HG02623 (cell line): ENCODE data around the gene COPS9.

Experiments
- ATAC-seq: cut with Tn5 transposase; IDR thresholded peaks from one replicate; pipeline ENCODE4 v1.9.1; 2021; ENCODE audit warnings: moderate library complexity; ENCODE audit not compliant: unreplicated experiment

Gene COPS9

GRCh38 chr2:240151477-240152031, 15.4 kb upstream of the COPS9 start:
- no peak for ATAC-seq

DNA sequence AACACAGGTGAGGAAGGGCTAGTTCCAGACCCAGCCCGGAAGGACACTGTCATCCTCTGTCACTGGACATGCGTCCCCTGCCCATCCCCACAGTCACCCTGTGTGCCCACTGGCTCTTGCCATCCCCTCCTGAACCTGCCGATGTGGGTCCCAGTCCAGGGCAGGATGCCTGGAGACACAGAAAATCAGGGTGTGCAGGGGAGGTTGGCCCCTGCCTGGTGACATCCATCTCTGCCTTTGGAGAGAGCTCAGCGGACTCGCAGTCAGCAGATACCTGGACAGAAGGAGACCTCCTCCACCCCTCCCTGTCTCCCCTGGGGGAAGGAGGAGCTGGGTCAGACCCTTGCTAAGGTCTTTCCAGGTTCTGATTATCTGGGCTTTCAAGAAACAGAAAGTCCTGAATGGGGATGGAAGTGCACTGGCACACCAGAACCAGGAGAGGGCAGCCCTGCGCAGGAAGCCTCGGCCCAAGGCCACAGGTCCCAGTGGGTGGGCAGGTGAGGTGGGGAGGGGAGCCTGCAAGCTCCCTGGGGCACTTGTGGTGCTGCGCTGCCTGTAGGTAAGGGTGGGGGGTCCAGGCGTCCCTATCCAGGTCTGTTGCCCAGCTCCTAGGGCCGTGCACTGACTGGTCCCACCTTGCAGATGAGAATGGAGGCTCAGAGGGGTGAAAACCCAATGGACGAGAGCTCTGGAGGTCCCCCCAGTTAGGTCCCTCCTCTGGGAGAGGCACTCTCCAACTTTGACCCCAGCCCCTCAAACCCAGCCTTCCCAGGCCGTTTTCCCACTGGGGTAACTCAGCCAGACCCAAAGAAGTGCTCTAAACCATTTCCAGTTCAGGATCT, 14.1 kb upstream of the COPS9 start:
- ATAC-seq = no peak

GRCh38 chr2:240147911-240148587, 11.9 kb upstream of the COPS9 start:
- ATAC-seq = no peak

GRCh38 chr2:240147382-240147781, 11.3 kb upstream of the COPS9 start:
- no peak for ATAC-seq

DNA sequence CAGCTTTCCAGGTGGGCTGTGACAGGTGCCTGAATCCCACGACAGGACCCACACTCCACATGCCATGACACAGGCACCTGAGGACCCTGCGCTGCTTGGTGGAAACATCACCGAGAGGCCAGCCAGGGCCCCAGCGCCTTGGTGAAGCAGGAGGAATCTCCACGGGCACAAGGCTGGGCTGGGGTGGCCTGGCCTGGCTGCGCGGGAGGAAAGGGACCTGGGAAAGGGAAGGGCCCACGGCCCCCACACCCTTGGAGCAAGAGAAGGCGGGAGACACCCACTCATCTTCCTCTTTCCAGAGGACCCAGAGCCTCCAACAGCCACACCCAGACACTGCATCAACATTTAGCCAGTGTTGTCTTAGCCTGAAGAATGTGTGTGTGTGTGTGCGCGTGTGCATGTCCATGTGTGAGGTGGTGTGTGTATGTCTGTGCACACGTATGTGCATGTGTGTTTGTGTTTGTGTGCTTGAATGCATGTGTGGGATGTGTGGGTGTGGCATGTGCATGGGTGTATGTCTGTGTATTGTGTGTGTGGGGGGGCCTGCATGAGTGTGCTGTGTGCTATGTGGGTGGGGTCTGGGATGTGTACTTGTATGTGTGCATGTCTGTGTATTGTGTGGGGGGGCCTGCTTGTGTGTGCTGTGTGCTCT, 10.6 kb upstream of the COPS9 start:
- ATAC-seq = no peak

- ATAC-seq = no peak
Measured at GRCh38 chr2:240146141-240146561, 10.0 kb upstream of the COPS9 start.

DNA sequence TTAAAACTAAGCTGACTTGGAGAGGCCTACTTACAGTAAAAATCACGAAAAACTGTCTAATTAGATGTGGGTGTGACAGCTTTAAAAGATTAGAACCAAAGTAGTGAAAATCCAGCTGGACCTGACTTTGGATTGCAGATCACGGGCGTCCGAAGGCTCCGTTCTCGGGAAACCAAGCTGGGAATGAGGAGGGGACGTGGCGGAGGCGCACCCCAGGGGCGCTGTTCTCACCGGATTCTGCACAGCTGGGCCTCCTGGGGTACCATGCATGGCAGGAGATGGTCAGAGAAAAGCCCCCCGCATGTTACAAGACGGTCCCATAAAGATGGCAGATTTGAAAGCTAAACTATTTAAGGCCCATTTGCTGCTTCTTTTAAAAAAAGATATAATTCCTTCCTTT, 9.4 kb upstream of the COPS9 start:
- ATAC-seq = no peak

GRCh38 chr2:240144649-240145261, 8.7 kb upstream of the COPS9 start:
- ATAC-seq = no peak

DNA sequence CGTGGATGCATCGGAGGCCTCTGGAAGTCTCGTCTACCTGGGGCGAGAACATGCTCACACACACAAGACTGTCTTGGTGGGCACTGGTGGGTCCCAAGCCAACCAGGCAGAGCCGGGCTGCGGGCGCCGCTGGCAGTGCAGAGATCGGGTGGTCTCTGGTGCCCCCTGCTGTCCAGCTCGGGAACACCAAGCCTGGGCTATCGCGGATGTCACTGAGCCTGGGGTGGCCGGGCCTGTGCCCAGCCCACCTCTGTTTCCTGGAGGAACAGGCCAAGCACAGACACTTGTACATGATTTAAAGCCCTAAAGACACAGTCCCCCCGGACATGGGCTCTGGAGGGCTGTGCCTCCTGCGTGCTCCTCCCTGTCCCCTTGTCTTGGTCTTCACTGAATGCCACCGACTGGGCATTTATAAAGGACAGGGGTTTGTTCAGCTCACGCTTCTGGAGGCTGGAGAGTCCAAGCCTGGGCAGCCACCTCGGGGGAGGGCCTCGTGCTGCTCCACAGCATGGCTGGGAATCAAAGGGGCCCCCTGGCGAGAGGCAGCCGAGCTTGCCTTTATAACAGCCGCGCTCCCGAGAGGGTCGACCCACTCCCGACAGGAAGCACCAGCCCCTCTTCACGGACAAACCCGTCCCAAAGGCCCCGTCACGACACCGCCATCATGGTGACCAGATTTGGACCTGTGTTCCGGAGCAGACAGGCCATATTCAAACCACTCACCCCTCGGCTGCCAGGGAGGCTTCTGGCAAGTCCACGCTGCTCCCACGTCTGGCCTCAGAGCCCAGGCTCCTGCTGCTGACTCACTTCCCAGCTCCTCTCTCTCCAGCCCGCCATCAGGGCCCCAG, 7.9 kb upstream of the COPS9 start:
- no peak for ATAC-seq

GRCh38 chr2:240143276-240143675, 7.2 kb upstream of the COPS9 start:
- no peak for ATAC-seq

DNA sequence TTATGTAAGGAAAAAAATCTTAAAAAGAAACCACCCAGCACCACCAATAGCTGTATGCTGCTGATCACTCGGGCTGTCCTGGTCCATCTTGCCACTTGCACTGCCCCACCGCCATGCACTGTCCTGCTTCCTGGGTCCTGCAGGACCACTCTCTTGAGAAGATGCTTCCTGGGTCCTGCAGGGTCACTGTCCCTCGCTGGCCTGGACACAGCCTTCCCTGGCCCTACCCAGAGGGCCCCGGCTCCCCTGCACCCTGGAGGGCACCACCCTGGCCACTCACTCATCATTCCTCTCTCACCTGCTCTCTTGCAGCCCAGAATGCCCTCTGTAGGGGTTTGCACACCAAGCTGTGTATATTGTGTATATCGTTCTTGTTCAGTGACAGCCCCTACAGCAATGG, 6.8 kb upstream of the COPS9 start:
- ATAC-seq = no peak

DNA sequence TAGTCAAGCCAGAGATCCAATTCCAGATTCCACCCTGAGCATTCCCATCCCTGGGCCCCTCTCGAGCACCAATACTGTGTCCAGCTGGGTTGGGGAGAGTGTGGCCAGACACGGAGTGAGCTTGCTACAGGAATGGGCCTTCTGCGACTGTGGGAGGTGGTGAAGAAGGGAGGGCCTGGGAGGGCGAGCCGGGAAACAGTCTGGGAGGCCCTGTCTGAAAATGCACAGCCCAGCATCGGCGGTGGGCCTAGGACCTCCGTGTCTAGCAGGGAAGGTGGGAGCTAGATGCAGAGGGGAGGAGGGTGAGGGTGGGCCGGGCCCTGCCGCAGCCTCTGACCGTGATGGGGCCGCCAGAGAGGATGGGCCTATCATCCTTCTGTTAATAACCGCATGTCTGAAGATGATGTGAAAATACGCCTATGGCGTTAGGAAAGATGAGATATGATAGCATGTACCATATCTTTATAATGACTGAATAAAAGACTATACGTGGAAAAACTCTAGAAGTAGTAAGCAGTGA, 6.2 kb upstream of the COPS9 start:
- no peak for ATAC-seq

GRCh38 chr2:240141736-240142135, 5.6 kb upstream of the COPS9 start:
- no peak for ATAC-seq

DNA sequence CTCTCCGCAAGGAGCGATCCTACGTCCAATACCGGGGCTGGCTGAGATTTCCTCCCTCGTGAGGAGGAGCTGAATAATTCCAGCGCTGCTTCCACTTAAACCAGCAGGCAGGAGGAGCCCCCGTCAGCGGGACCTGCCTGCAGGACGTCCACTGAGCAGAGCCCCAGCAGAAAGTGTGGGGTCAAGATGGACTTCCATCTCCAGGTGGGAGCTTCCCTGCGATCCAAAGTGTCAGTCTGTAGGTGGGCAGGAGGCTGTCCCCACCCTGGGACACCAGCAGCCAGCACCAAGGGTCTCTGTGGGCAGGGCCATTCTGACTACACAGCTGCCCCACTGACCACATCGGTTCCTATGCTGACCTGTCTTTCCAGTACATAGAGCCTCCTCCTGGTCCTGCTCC, 4.8 kb upstream of the COPS9 start:
- ATAC-seq = no peak

DNA sequence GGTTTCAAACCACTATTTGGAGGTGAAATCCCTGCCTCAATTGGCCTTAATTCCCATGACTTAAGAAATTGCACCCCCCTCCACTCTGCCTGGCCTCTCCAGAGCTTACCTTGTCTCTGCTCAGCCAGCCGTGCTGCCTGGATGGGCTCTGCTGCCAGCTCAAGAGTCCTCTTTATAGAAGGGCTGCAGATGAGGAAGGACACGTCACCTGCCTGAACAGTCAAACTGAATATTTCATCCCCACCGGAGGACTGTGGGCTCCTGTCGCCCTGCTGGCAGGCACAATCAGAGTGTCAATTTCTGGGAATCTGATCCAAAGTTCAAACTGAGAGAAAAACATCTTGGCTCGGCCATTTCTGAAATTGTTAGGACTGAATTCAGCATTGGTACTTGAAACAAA, 4.4 kb upstream of the COPS9 start, which contains the start of gene OTOS:
Gene OTOS, minus strand, starts transcription at position 148 of the 400 bp plus-strand sequence. CDS start 332 bp downstream, outside the sequence.
- ATAC-seq = no peak

- ATAC-seq = no peak
Measured at GRCh38 chr2:240139666-240140393, 3.7 kb upstream of the COPS9 start.

- ATAC-seq = no peak
Measured at GRCh38 chr2:240139011-240139441, 2.9 kb upstream of the COPS9 start.

GRCh38 chr2:240138254-240138984, 2.3 kb upstream of the COPS9 start:
- no peak for ATAC-seq
